ENCODE measurements around the gene CDKN1A.

CDKN1A gene

GRCh38 chr6:36656441-36656840 is 22.1 kb upstream of the CDKN1A start:
- no peak for DNase-seq (ENCODE audit: low read depth)

GRCh38 chr6:36657271-36657670 is 21.2 kb upstream of the CDKN1A start:
- DNase-seq (ENCODE audit: low read depth), result no peak

GRCh38 chr6:36657942-36658544 is 20.5 kb upstream of the CDKN1A start:
- DNase-seq (ENCODE audit: low read depth), result no peak

GRCh38 chr6:36659271-36659670 is 19.2 kb upstream of the CDKN1A start:
- DNase-seq (ENCODE audit: low read depth), result no peak

- no peak for DNase-seq (ENCODE audit: low read depth)
Measured at GRCh38 chr6:36660771-36661471, 17.6 kb upstream of the CDKN1A start.

GRCh38 chr6:36662380-36662779 is 16.1 kb upstream of the CDKN1A start:
- no peak for DNase-seq (ENCODE audit: low read depth)

- DNase-seq (ENCODE audit: low read depth), result no peak
Measured at GRCh38 chr6:36662827-36663256, 15.7 kb upstream of the CDKN1A start.

- no peak for DNase-seq (ENCODE audit: low read depth)
Measured at GRCh38 chr6:36663504-36664446, 14.7 kb upstream of the CDKN1A start.

- no peak for DNase-seq (ENCODE audit: low read depth)
Measured at GRCh38 chr6:36665180-36665579, 13.3 kb upstream of the CDKN1A start.

- no peak for DNase-seq (ENCODE audit: low read depth)
Measured at GRCh38 chr6:36666287-36666686, 12.2 kb upstream of the CDKN1A start.

- DNase-seq (ENCODE audit: low read depth), result no peak
Measured at GRCh38 chr6:36666826-36667591, 11.5 kb upstream of the CDKN1A start.

GRCh38 chr6:36668591-36668990 is 9.9 kb upstream of the CDKN1A start:
- no peak for DNase-seq (ENCODE audit: low read depth)

- DNase-seq (ENCODE audit: low read depth), result no peak
Measured at GRCh38 chr6:36669002-36669401, 9.5 kb upstream of the CDKN1A start.

GRCh38 chr6:36670271-36670670 is 8.2 kb upstream of the CDKN1A start:
- no peak for DNase-seq (ENCODE audit: low read depth)

- DNase-seq (ENCODE audit: low read depth), result no peak
Measured at GRCh38 chr6:36671687-36672375, 6.7 kb upstream of the CDKN1A start.

GRCh38 chr6:36673882-36674281 is 4.6 kb upstream of the CDKN1A start:
- no peak for DNase-seq (ENCODE audit: low read depth)

GRCh38 chr6:36674942-36675341 is 3.6 kb upstream of the CDKN1A start:
- no peak for DNase-seq (ENCODE audit: low read depth)

- DNase-seq (ENCODE audit: low read depth), result no peak
Measured at GRCh38 chr6:36676141-36677058, 2.1 kb upstream of the CDKN1A start.

GRCh38 chr6:36677059-36677749 is 1.3 kb upstream of the CDKN1A start:
- no peak for DNase-seq (ENCODE audit: low read depth)
